Measurements from ENCODE around the gene SLC39A12. TPM values are rescaled to one million over a fixed set of nuclear protein-coding genes. Genes with fewer than 3 reads are reported as not detected.

The SLC39A12 gene
- not detected in 2 replicates for total RNA-seq

DNA sequence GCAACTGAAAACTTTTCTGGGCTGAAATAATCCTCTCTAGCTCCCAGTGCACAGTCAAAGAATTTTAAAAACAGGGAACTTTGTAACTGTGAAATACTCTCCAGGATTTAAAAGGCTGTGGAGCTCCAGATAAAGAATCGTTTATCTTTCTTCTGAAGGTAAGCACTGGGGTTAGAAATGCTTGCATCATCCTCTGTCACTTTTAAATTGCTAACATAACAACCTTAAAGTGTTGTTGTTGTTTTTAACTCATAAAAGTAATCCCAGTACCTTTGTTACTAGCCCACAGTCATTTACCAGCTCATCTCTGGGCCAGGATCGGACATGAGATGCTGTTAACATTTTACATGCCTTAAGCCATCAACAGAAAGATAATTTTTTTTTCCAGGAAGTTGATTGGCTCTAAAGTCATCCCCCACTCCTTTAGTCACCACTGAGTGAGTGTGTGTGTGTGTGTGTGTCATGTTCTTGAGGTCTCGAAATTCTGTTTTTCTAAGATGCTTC lies at the start of gene SLC39A12:
Gene SLC39A12, plus strand, starts transcription at position 51 of the 504 bp plus-strand sequence. CDS start 1,359 bp downstream, outside the sequence.

Other genes starting within 250 kb of the SLC39A12 start
- gene TMEM236, start 199.7 kb upstream of the SLC39A12 start, total RNA-seq: 0.32 and 2.1 TPM in 2 replicates
- 2.1 and 281 TPM in 2 replicates for gene MRC1, start 142.6 kb upstream of the SLC39A12 start, total RNA-seq
- gene CACNB2, start 188.5 kb downstream of the SLC39A12 start, total RNA-seq: not detected in 2 replicates

Data from bladder microvascular endothelial cell (primary cell).